Vagina (tissue), 2 donors: ENCODE data around the gene ACTL8.

Source experiments
- CTCF ChIP-seq, 3 experiments: fragments of 450-650 bp in 2 of 3; fragments of 200-600 bp in 1 of 3; sonication (generic) in 1 of 3; IDR thresholded peaks; one replicate each; pipeline ENCODE4 v1.5.1; 2017 to 2019; ENCODE audit warnings: antibody characterized with exemption in 3 of 3, mild to moderate bottlenecking in 2 of 3, moderate library complexity in 2 of 3
- POLR2AphosphoS5 ChIP-seq, 2 donors: sonication (generic); formaldehyde crosslinking; IDR thresholded peaks; one replicate each; pipeline ENCODE4 v1.9.0; 2017; ENCODE audit warnings: antibody characterized with exemption in 2 of 2, mild to moderate bottlenecking in 2 of 2, low read depth in 1 of 2; ENCODE audit not compliant: insufficient read depth in 1 of 2

- TF ChIP-seq POLR2AphosphoS5 (IDR thresholded peaks at IDR 0.05; ENCODE audit: insufficient read depth in 1 of 2, low read depth in 1 of 2) = no peak
- TF ChIP-seq CTCF (IDR thresholded peaks at IDR 0.05) = no peak
Observed at GRCh38 chr1:17717594-17718535, 37.3 kb upstream of the ACTL8 start.
